ENCODE results near the gene FSTL5. TPM values are rescaled to one million over a fixed set of nuclear protein-coding genes. Genes with fewer than 3 reads are reported as not detected.

FSTL5 gene
- total and polyA plus RNA-seq, 2 of the 8 experiments (the other 6 are each of a cell fraction or from before 2014, with no cell fraction given), result 0.09 to 0.32 TPM

GRCh38 chr4:162163892-162164759 is at the start of gene FSTL5 (continued):
- TF ChIP-seq TAF1 (IDR thresholded peaks at IDR 0.05; ENCODE audit: low read depth, low read length) (peak; percentile 60; the same call in 1 of the 2 replicates), EP300 (IDR thresholded peaks at IDR 0.05; ENCODE audit: borderline replicate concordance in 1 of 2, low read depth in 2 of 2, low read length in 2 of 2) (peak in 1 of 2 experiments; percentile 39; a peak in 1 of 3 replicates), RFX5 (IDR thresholded peaks at IDR 0.05; ENCODE audit: borderline replicate concordance, low read depth, low read length) (no peak), CBX8 (IDR thresholded peaks at IDR 0.05; ENCODE audit: borderline replicate concordance, low read depth, low read length) (no peak)

Data from H1 (cell line).